Jurkat, Clone E6-1 (cell line): Measurements from ENCODE around the gene SDK1.

Experiments used
- DNase-seq: peaks from one replicate; pipeline ENCODE4 v3.0.0-alpha.2; 2011; ENCODE audit warnings: low read depth, low spot score
- H3K4me3 ChIP-seq: 2 replicates; pipeline ENCODE4 v1.5.1; 2011; ENCODE audit warnings: mild to moderate bottlenecking, low read length, control low read depth, moderate library complexity

The SDK1 gene

DNA sequence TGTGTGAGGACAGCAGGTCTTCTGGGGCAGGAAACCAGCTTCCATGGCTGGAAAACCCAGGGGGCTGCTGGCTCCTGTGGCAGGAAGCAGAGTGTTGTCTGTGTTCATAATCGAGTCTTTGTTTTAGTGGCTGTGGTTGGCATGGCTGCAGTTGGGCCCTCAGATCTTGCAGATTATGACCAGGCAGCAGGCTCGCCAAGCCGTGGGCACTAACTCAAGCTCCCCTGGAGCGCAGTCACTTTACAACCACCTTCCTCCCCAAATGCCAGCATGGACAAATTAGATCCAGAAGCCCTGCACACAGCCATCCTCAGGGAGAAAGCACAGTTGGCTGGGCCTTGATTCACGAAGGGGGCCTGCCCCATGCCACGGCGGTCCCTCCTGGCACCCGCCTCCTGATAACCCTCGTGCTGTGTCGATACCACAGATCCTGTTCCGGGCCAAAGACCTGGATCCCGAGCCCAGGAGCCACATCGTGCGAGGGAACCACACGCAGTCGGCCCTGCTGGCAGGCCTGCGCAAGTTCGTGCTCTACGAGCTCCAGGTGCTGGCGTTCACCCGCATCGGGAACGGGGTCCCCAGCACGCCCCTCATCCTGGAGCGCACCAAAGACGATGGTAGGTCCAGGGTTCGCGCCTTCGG is 828.5 kb downstream of the SDK1 start:
- no peak for DNase-seq
- no peak overlapping the region for H3K4me3 ChIP-seq

DNA sequence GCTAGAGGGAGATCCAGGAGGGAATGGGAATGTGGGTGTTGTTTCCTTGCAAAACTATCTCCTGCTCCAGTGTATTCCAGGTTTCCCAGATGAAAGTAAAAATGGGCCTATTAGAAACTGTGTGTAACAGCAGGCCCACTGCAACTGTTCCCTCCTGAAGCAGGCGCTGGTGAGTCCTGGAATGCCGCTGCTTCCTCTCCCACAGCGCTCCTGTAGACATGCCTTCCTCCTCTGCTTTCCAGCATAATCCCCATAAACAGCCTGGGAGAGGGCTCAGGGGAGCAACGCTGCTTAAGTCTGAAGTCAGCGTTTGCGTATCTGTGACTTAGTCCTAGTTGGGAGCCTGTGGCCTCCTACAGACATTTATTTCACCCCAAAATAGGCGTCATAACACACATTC is 830.0 kb downstream of the SDK1 start:
- no peak overlapping the region for H3K4me3 ChIP-seq
- DNase-seq: no peak

- no peak for DNase-seq
- no peak overlapping the region for H3K4me3 ChIP-seq
Measured at GRCh38 chr7:4132221-4132620, 831.2 kb downstream of the SDK1 start.

DNA sequence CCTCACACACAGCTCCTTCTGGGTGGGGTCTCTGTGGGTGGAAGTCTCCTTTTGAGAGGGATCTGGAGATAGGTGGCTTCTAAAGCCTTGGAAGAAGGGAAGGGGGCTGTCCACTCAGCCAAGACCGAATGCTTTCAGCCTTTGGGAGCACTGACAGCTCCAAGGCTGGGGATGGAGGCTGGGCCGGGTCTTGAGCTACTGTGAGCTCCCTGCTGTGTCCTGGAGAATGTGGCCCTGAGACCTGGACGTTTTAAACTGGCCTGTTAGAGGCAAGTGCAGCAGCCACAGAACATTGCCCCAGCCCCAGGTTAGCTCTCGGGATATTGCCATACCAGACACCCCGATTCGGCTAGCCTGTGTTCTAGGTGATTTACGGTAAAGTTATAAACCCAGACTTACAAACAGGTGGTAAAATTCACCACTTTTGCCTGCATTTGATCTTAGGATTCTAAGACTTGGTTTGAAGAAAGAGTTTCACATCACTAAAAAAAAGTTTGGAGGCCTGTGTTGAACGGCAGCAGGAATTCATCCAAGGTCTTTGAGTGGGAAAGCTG is 832.5 kb downstream of the SDK1 start:
- DNase-seq: no peak
- no peak overlapping the region for H3K4me3 ChIP-seq

GRCh38 chr7:4134204-4134603 is 833.2 kb downstream of the SDK1 start:
- no peak for DNase-seq
- no peak overlapping the region for H3K4me3 ChIP-seq

- no peak for DNase-seq
- no peak overlapping the region for H3K4me3 ChIP-seq
Measured at GRCh38 chr7:4134631-4135030, 833.6 kb downstream of the SDK1 start.

DNA sequence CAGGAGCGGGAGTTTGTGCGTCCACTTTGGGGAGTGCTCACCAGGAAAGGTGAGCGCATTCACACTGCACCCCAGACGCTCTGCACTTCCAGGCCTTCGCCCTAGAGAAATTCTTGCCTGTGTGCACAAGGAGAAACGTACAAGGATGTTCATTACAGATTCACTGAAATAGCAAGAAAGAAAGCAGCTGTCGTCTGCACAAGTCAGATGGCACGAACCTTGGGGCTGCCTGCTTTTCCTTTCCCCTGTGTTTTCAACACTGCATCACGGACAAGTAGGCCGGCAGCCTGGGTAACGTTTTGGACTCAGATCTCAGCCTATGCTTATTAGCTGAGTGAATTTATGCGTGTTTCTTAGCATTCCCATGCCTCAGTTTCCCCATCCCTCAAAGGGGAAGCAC is 834.2 kb downstream of the SDK1 start:
- H3K4me3 ChIP-seq: no peak overlapping the region
- no peak for DNase-seq

GRCh38 chr7:4136036-4136435 is 835.0 kb downstream of the SDK1 start:
- DNase-seq: no peak
- H3K4me3 ChIP-seq: no peak overlapping the region

DNA sequence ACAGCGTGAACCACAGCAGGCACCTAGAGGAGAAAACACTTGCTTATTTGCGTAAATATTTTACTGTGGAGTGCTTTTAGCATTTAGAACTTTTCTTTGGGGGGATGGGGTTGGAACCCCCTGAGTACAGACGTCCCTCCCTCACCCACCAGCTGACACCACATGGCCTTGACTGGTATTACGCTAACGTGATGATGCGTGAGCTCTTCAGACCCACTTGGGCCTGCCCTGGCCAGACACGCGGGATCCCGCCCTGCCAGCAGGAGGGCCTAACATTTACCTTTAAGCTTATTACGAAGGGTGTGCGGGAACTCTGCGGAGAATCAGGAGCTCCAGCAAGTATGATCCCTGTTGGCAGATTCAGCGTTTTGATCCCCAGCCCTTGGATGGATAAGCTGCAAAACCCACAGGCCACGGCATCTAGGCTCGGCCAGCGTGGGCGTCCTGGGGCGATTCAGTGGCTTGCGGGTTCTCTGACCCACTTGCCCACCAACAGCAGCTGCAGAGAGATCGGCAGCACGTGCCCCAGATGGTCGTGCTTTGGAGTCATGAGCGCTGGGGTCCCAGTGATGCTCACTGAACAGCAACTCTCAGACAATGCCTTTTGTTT is 835.6 kb downstream of the SDK1 start:
- no peak for DNase-seq
- H3K4me3 ChIP-seq: no peak overlapping the region

DNA sequence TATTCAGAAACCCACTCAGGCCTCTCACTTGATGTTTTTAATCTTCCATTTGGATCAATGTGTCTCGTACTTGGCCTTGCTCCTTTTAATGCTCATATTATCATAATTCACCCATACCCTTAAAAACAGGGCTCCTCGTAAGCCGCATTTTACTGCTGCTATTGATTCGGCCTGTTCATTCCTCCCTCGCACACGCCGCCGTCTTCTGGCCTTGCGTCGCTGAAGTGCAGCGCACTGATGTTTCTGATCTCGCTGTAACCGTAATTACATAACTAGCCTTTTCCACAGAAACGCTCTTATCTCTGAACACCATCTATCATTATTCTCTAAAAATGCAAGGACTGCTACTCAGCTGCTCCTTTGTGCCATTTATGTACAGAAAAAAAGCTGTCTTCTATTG is 836.5 kb downstream of the SDK1 start:
- no peak for DNase-seq
- no peak overlapping the region for H3K4me3 ChIP-seq

DNA sequence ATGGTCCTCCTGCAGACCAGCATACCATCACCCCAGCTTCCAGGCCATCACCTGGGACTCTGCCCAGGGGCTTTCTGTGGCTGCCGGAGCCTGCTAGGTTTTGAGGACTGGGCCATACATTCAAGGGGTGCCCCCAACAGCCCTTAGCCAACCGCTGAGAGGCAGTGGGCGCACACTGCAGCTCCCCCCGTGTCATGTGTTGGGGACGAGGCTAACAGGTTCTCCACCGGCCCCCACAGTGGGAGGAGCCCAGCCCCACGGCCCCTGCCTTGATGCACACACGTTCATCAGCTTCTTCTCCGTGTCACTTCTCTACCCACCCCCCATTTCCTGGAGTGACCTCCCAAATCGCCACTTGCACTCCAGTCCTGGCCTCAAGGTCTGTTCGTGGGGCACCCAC is 837.8 kb downstream of the SDK1 start:
- H3K4me3 ChIP-seq: no peak overlapping the region
- no peak for DNase-seq

DNA sequence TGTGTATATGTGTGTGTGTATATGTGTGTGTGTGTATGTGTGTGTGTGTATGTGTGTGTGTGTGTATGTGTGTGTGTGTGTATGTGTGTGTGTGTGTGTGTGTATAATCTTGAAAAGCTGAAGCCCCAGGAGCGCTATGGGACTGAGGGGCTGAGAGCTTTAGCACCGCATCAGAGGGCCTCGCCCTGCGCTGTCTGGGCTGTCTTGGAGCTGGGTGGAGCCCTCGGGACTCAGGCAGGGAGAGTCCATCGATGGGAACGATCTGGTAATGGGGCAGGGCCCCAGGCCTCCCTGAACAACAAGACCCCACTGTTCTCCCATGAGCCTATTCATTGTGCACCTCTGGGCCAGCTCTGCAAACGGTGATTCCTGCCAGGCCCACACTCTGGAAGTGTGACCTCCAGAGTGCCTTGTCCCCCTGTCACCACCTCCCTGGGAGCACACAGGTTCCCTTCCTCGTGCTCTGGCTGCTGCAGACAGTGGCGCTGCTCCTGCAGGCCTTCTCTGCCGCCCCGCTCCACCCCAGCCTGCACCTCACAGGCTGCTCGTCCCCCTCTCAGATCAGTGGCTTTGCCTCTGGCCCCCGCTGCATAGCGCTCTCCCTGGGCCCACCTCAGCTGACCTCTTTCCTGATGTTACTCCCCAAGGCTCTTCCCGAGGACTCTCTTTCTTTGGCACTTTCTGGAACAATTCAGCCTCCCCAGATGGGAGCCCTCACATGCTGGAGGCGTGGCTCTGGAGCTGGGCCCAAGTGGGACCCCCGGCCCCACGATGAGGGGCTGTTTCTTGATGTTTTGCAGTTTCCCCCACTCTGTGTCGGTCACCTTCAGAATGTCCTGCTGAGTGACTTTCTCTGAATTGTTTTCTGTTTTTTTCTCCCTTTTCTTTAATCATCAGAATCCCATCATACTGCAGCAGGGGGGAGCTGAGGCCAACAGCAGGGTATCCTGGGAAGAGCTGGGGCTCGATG is 838.9 kb downstream of the SDK1 start:
- H3K4me3 ChIP-seq: no peak overlapping the region
- no peak for DNase-seq

GRCh38 chr7:4140933-4141332 is 839.9 kb downstream of the SDK1 start:
- no peak overlapping the region for H3K4me3 ChIP-seq
- DNase-seq: no peak

- DNase-seq: no peak
Measured at GRCh38 chr7:4143006-4143405, 842.0 kb downstream of the SDK1 start.

GRCh38 chr7:4143511-4144171 is 842.6 kb downstream of the SDK1 start:
- no peak for DNase-seq
- no peak overlapping the region for H3K4me3 ChIP-seq

More at GRCh38 chr7:4143006-4143405, 842.0 kb downstream of the SDK1 start:
- no peak overlapping the region for H3K4me3 ChIP-seq

DNA sequence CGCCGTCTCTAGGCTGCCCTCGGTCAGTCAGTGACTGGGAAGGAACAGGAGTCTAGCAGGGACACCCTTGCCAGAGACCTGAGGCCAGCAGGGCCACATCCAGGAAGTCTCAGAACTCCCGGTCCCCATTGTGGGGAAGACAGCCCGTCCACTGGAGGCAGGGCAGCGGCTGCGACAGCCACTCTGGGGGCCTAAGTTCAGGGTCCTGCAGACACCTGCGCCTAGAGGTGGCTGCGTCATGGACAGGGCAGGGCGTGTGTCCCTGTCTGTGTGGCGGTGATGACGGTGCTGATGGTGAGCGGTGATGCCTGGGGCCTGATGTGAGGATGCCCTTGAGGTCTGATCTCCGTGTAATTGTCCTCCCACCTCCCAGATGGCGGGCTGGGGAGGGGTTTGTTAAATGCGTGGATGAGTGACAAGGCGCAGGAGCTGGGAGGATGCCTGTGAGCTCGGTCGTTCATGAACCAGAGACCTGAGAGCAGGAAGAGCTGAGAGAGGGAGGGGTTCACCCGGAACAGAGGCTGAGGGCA is 843.2 kb downstream of the SDK1 start:
- H3K4me3 ChIP-seq: no peak overlapping the region
- no peak for DNase-seq

- DNase-seq: no peak
Measured at GRCh38 chr7:4144811-4145510, 843.9 kb downstream of the SDK1 start.

DNA sequence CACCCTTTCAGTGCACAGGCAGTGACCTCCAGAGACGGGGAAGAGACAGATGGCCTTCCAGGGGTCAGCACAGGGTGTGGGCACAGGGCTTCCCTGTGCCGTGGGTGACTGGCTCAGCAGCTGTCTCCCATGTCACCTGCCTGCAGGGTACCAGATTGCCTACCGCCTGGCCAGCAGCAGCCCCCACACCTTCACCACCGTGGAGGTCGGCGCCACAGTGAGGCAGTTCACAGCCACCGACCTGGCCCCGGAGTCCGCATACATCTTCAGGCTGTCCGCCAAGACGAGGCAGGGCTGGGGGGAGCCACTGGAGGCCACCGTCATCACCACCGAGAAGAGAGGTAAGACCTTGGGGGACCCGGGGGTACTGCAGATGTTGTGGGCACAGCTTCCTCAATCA is 844.5 kb downstream of the SDK1 start:
- no peak for DNase-seq
- no peak overlapping the region for H3K4me3 ChIP-seq

More at GRCh38 chr7:4144811-4145510, 843.9 kb downstream of the SDK1 start:
- H3K4me3 ChIP-seq: no peak overlapping the region
